Stimulated activated CD8-positive, alpha-beta memory T cell treated with anti-CD3 and anti-CD28 coated beads, Interleukin-12 subunit alpha, Interleukin-12 subunit beta, amount 100 ng/mL, for 1 hour (primary cell): ENCODE measurements around the gene LIPN.

Experiments
- DNase-seq: peaks from one replicate; pipeline ENCODE4 v3.0.0-alpha.2; 2020; ENCODE audit warnings: low read depth

The LIPN gene

DNA sequence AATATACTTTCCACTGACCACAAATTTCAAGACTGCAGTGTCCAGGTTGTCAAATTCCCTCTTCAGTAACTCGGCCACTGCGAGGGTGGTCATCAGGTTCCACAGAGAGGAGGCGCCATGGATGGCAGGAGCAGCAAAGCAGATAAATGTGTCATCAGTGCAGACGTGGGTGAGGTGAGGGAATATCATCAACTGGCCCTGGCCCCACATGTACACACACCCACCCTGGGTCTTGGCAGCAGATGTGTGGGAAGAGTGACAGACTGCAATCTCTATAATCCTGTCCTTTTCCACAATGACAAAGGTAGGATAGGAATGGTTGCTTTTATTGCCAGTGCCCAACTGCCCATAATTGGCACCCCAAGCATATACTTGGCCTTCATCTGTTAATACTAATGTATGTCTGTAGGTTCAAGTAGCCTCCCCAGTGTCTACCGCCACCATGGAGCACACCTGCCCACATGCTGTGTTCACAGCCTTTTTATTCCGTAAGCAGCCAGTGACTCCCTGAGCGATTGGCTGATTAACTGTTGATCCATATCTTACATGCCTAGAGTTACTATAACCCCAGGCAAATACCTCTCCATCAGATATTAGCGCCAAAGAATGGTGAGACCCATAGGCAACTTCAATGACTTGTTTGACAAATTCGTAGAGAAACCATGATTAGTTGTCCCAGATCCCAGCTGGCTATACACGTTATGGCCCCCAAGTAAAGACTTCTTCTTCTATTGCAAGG, 26.4 kb downstream of the LIPN start:
- DNase-seq = no peak

- DNase-seq = no peak
Measured at GRCh38 chr10:88787463-88787862, 27.6 kb downstream of the LIPN start.

- no peak for DNase-seq
Measured at GRCh38 chr10:88788924-88789323, 29.1 kb downstream of the LIPN start.

GRCh38 chr10:88791924-88792323, 32.1 kb downstream of the LIPN start:
- no peak for DNase-seq

DNA sequence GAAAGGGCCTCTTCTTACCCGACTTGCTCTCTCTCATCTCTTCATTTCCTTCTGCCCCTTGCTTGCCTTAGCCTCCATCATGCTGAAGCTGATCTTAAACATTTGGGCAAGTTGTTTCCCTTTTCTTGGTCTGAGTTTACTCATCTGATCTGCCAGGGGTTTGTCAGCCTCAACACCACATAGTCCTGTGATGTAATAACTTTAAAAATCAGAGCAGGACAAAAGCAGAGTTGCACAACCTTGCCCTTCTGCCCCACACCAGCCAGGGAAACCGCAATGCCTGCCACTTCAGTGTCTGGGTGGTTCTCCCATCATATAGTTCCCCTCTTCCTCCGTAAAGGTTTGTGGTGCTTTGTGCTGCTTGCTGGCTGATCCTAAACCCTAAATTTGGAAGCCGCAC, 32.8 kb downstream of the LIPN start:
- no peak for DNase-seq

- no peak for DNase-seq
Measured at GRCh38 chr10:88793712-88794299, 34.0 kb downstream of the LIPN start.

- DNase-seq = no peak
Measured at GRCh38 chr10:88794731-88795130, 34.9 kb downstream of the LIPN start.

- DNase-seq = no peak
Measured at GRCh38 chr10:88800152-88801125, 40.6 kb downstream of the LIPN start.

GRCh38 chr10:88802523-88803285, 42.9 kb downstream of the LIPN start, which contains the start of gene LIPM:
Gene LIPM (plus strand): TSS chr10:88802730. CDS start chr10:88802897, 167 bp downstream.
- DNase-seq = no peak

DNA sequence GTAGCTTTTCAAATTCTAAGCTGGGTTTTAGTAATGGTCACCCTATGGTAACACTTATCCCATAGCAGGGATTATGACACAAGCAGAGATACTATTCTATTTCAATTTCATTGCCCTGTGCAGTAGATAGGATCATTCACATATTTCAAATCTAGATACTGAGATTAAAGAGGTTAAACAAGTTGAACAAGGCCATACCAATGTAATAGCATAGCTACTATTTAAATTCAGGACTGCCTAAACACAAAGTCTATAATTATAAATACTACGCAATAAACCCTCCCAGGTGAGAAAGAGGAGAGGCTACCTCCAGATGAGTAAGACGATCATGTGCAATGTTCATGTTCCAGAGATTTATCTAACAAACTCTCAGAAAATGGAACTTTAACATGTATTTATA, 43.8 kb downstream of the LIPN start:
- no peak for DNase-seq

- no peak for DNase-seq
Measured at GRCh38 chr10:88804083-88804812, 44.4 kb downstream of the LIPN start.

DNA sequence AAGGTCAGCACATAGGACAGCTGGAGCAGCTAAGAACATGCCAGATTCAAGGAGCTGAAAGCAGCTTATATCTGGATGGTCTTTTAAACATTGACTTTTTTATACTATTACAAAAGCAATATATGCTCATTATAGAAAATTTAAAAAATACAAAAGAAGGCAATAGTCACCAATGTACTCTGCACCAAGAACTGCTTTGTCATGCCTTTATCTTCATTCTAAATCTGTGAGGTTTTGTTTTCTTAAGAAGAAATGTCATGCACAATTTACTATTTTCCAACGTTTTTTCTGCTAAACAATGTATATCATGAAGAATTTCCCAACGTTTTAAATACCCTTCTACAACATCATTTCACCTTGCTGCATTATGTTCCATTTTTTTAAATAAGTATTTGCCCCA, 45.5 kb downstream of the LIPN start:
- DNase-seq = no peak

GRCh38 chr10:88805924-88806323, 46.1 kb downstream of the LIPN start:
- DNase-seq = no peak

- DNase-seq = no peak
Measured at GRCh38 chr10:88809621-88810020, 49.8 kb downstream of the LIPN start.

- DNase-seq = no peak
Measured at GRCh38 chr10:88810196-88810961, 50.6 kb downstream of the LIPN start.

- DNase-seq = no peak
Measured at GRCh38 chr10:88813200-88813599, 53.4 kb downstream of the LIPN start.

GRCh38 chr10:88819290-88819689, 59.5 kb downstream of the LIPN start:
- DNase-seq = no peak

DNA sequence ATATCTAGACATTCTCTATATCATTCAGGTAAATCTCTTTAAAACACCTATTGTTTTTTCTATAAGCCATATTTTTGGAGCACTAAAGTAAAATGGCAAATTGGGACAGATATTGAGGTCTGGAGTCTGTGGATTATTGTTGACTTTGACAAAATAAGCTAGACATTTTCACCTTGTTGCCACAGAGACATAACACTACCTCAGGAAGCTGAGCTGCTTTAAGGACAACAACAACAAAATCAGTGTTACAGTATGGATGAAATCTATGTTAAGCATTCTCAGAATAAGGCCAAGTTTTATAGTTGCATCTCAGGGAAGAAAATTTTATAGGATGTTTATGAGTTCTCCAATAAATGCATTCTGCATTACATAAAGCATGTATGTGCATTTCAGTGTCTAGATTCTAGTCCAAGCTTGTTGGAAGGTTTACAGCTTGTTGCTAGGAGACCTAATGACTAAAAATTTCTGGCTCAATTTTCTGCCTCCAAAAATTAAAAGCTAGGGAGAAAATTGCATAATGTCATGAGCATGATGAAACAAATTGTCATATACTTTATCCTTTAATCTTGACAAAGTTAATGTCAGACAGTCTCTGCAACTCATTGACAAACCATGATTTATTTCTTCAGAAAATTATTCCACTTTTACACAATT, 61.1 kb downstream of the LIPN start:
- no peak for DNase-seq

GRCh38 chr10:88826388-88826787, 66.6 kb downstream of the LIPN start:
- DNase-seq = no peak

DNA sequence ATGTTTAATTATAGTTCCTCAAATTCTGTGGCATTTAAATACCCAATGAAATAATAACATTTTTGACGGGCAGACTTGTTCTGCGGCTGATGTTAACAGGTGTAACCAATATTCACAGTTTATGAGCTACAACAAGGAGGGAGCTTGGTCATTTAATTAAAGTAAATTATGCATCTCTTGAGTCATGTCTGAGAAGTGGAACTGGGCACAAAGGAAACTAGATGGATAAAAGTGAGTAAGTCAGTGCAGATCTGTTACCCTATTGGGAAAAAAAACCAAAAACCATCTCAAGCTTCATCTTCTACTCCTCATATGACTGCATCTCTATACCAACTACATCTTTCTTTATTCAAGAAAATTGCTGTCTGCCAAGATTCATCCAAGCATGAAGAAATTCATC, 67.9 kb downstream of the LIPN start:
- DNase-seq = no peak
